H1 (cell line): ENCODE data around the gene AGR3. TPM values are rescaled to one million over a fixed set of nuclear protein-coding genes. Genes with fewer than 3 reads are reported as not detected.

ENCODE experiments used
- CTCF ChIA-PET: fragments of 300-600 bp; sonication (Branson Sonifier 250); formaldehyde crosslinking; loops from one replicate; lab custom pipeline; 2021; ENCODE audit not compliant: partially characterized antibody; lab: Charles Lee
- POLR2A ChIA-PET: fragments of 300-600 bp; sonication (Branson Sonifier 250); formaldehyde crosslinking; loops from one replicate; lab custom pipeline; 2021; ENCODE audit warnings: inconsistent platforms; ENCODE audit not compliant: partially characterized antibody; lab: Charles Lee
- DNase-seq, 2 experiments: peaks; one replicate each; pipeline versions ENCODE4 v3.0.0 to v3.0.0-alpha.2; 2010 to 2022; ENCODE audit warnings: low spot score in 2 of 2, low read depth in 1 of 2, mixed read lengths in 1 of 2
- FAIRE-seq: peaks from 2 replicates; lab custom pipeline; 2011; peaks lifted over from hg19 to GRCh38; lab: Jason Lieb, UNC
- H2AFZ ChIP-seq: 2 replicates; pipeline ENCODE4 v1.8.1; 2012; ENCODE audit warnings: low read length, inconsistent platforms
- H2AK5ac ChIP-seq: 2 replicates; pipeline ENCODE4 v1.6.1; 2013; ENCODE audit warnings: low read depth, low read length
- H2BK120ac ChIP-seq: replicated peaks from 2 replicates; pipeline ENCODE3; 2013; ENCODE audit warnings: low read depth, low read length, inconsistent platforms
- H2BK12ac ChIP-seq: 2 replicates; pipeline ENCODE4 v1.6.1; 2013; ENCODE audit warnings: low read depth, low read length
- H2BK15ac ChIP-seq: 2 replicates; pipeline ENCODE4 v1.6.1; 2013; ENCODE audit warnings: low read length
- H2BK20ac ChIP-seq: 2 replicates; pipeline ENCODE4 v1.6.1; 2013; ENCODE audit warnings: low read length
- H2BK5ac ChIP-seq: 2 replicates; pipeline ENCODE4 v1.6.1; 2013; ENCODE audit warnings: low read depth, low read length
- H3K14ac ChIP-seq: 2 replicates; pipeline ENCODE4 v1.6.1; 2013; ENCODE audit warnings: inconsistent platforms; ENCODE audit not compliant: insufficient read length
- H3K18ac ChIP-seq: 2 replicates; pipeline ENCODE4 v1.6.1; 2013; ENCODE audit warnings: low read length; ENCODE audit errors: extremely low read depth
- H3K23ac ChIP-seq: 2 replicates; pipeline ENCODE4 v1.6.1; 2013; ENCODE audit warnings: inconsistent platforms; ENCODE audit not compliant: insufficient read length
- H3K23me2 ChIP-seq: 2 replicates; pipeline ENCODE4 v1.6.1; 2013; ENCODE audit warnings: low read depth, low read length
- H3K27ac ChIP-seq: 2 replicates; pipeline ENCODE4 v1.6.1; 2011; ENCODE audit warnings: low read depth, low read length, inconsistent platforms
- H3K27me3 ChIP-seq, 4 experiments: replicated peaks in 1 of 4; 1 replicate in 1 of 4; 2 replicates in 3 of 4; pipeline versions ENCODE4 v1.6.1 to v1.8.1; 2011 to 2013; ENCODE audit warnings: low read length in 3 of 4, mild to moderate bottlenecking in 3 of 4, inconsistent platforms in 2 of 4, mixed read lengths in 2 of 4, moderate library complexity in 1 of 4; ENCODE audit not compliant: control insufficient read depth in 3 of 4, insufficient read depth in 3 of 4; ENCODE audit errors: extremely low read depth in 1 of 4
- H3K36me3 ChIP-seq, 4 experiments: 2 replicates each; pipeline versions ENCODE4 v1.6.1 to v1.8.1; 2011 to 2013; ENCODE audit warnings: mild to moderate bottlenecking in 4 of 4, low read length in 3 of 4, moderate library complexity in 2 of 4, control low read depth in 1 of 4, inconsistent platforms in 1 of 4; ENCODE audit not compliant: insufficient read depth in 4 of 4, control insufficient read depth in 2 of 4
- H3K4ac ChIP-seq: replicated peaks from 2 replicates; pipeline ENCODE3; 2013; ENCODE audit warnings: low read length, low read depth, mixed read lengths, inconsistent platforms; ENCODE audit not compliant: insufficient read length
- H3K4me1 ChIP-seq, 4 experiments: replicated peaks in 1 of 4; 1 replicate in 1 of 4; 2 replicates in 3 of 4; pipeline versions ENCODE4 v1.6.1 to v1.8.1; 2011 to 2013; ENCODE audit warnings: low read length in 3 of 4, inconsistent platforms in 2 of 4, mixed read lengths in 1 of 4; ENCODE audit not compliant: insufficient read depth in 4 of 4, control insufficient read depth in 3 of 4
- H3K4me2 ChIP-seq, 2 experiments: 2 replicates each; pipeline versions ENCODE4 v1.6.1 to v1.8.1; 2011 to 2013; ENCODE audit warnings: low read depth in 2 of 2, low read length in 2 of 2, control low read depth in 1 of 2, inconsistent platforms in 1 of 2, mild to moderate bottlenecking in 1 of 2; ENCODE audit not compliant: insufficient read depth in 1 of 2
- H3K4me3 ChIP-seq, 4 experiments: fragments of 200-600, 300-600 bp in 1 of 4; sonication (generic), shearing (Covaris generic), sonication (Bioruptor Twin) in 1 of 4; 2 replicates each; pipeline versions ENCODE4 v1.5.1 to v1.8.1; 2011 to 2016; ENCODE audit warnings: low read length in 4 of 4, low read depth in 3 of 4, control low read depth in 2 of 4, inconsistent platforms in 2 of 4, mild to moderate bottlenecking in 2 of 4, mixed read lengths in 1 of 4, moderate library complexity in 1 of 4; ENCODE audit not compliant: insufficient read depth in 2 of 4; ENCODE audit errors: extremely low read depth in 1 of 4
- H3K56ac ChIP-seq: replicated peaks from 2 replicates; pipeline ENCODE3; 2013; ENCODE audit warnings: low read depth, mild to moderate bottlenecking, mixed read lengths, low read length, inconsistent platforms; ENCODE audit not compliant: insufficient read length
- H3K79me1 ChIP-seq: 2 replicates; pipeline ENCODE4 v1.6.1; 2013; ENCODE audit warnings: low read depth, low read length, control low read depth
- H3K79me2 ChIP-seq, 2 experiments: 2 replicates each; pipeline versions ENCODE4 v1.6.1 to v1.8.1; 2012 to 2013; ENCODE audit warnings: low read length in 2 of 2, mild to moderate bottlenecking in 2 of 2, inconsistent platforms in 1 of 2; ENCODE audit not compliant: insufficient read depth in 2 of 2, control insufficient read depth in 1 of 2
- H3K9ac ChIP-seq, 4 experiments: replicated peaks in 1 of 4; 1 replicate in 1 of 4; 2 replicates in 3 of 4; pipeline versions ENCODE4 v1.6.1 to v1.8.1; 2011 to 2013; ENCODE audit warnings: low read depth in 3 of 4, low read length in 3 of 4, control low read depth in 2 of 4, mild to moderate bottlenecking in 2 of 4, moderate library complexity in 2 of 4, inconsistent platforms in 1 of 4; ENCODE audit errors: extremely low read depth in 1 of 4
- H3K9me3 ChIP-seq, 2 experiments: 2 replicates each; pipeline versions ENCODE4 v1.6.1 to v1.8.1; 2012 to 2013; ENCODE audit warnings: mild to moderate bottlenecking in 2 of 2, moderate library complexity in 2 of 2, control low read depth in 1 of 2, inconsistent platforms in 1 of 2, low read depth in 1 of 2, low read length in 1 of 2, mixed read lengths in 1 of 2; ENCODE audit not compliant: insufficient read depth in 2 of 2
- H4K20me1 ChIP-seq, 2 experiments: replicated peaks in 1 of 2; 2 replicates each; pipeline versions ENCODE3 to v1.8.1; 2011 to 2013; ENCODE audit warnings: inconsistent platforms in 2 of 2, low read length in 2 of 2, mild to moderate bottlenecking in 1 of 2; ENCODE audit not compliant: insufficient read depth in 2 of 2, control insufficient read depth in 1 of 2
- H4K5ac ChIP-seq: 2 replicates; pipeline ENCODE4 v1.6.1; 2013; ENCODE audit warnings: low read length, low read depth, mixed read lengths, inconsistent platforms; ENCODE audit not compliant: insufficient read length
- H4K8ac ChIP-seq: 2 replicates; pipeline ENCODE4 v1.8.0; 2013; ENCODE audit warnings: mild to moderate bottlenecking, moderate library complexity, low read length, inconsistent platforms; ENCODE audit not compliant: insufficient read depth; ENCODE audit errors: extremely low read depth
- H4K91ac ChIP-seq: replicated peaks from 2 replicates; pipeline ENCODE3; 2013; ENCODE audit warnings: low read length, mixed read lengths, inconsistent platforms; ENCODE audit not compliant: insufficient read length
- CBX8 ChIP-seq: fragments of 300-800, 300-1000 bp; sonication (generic); IDR thresholded peaks from 2 replicates; pipeline ENCODE4 v1.7.1; 2016; ENCODE audit warnings: low read depth, low read length, borderline replicate concordance
- CEBPB ChIP-seq: IDR thresholded peaks from 2 replicates; pipeline ENCODE4 v1.6.1; 2012; ENCODE audit warnings: low read depth, low read length
- E2F6 ChIP-seq: IDR thresholded peaks from 2 replicates; pipeline ENCODE4 v1.6.1; 2012; ENCODE audit warnings: inconsistent platforms
- GABPA ChIP-seq: IDR thresholded peaks from 2 replicates; pipeline ENCODE4 v1.6.1; 2011; ENCODE audit warnings: mild to moderate bottlenecking, low read length, moderate library complexity, borderline replicate concordance; ENCODE audit not compliant: insufficient read depth
- JUN ChIP-seq: IDR thresholded peaks from 2 replicates; pipeline ENCODE4 v1.6.1; 2011; ENCODE audit warnings: low read depth, mild to moderate bottlenecking, improper control_type of control experiment, low read length
- KDM4A ChIP-seq: IDR thresholded peaks from one replicate; pipeline ENCODE4 v1.7.1; 2012; ENCODE audit warnings: low read depth, mild to moderate bottlenecking, moderate library complexity, low read length, inconsistent platforms; ENCODE audit not compliant: severe bottlenecking
- NANOG ChIP-seq: IDR thresholded peaks from 2 replicates; pipeline ENCODE4 v1.6.1; 2011; ENCODE audit warnings: low read length, low read depth, mild to moderate bottlenecking, inconsistent platforms; ENCODE audit not compliant: insufficient read depth, poor library complexity, severe bottlenecking
- POLR2A ChIP-seq, 2 experiments: IDR thresholded peaks; 1 replicate in 1 of 2; 2 replicates in 1 of 2; pipeline ENCODE4 v1.6.1; 2011; ENCODE audit warnings: low read depth in 2 of 2, low read length in 2 of 2, mild to moderate bottlenecking in 2 of 2; ENCODE audit errors: control extremely low read depth in 1 of 2
- POLR2AphosphoS5 ChIP-seq: IDR thresholded peaks from 2 replicates; pipeline ENCODE4 v1.6.1; 2011; ENCODE audit warnings: low read depth, low read length
- RAD21 ChIP-seq, 2 experiments: IDR thresholded peaks in 1 of 2; conservative IDR thresholded peaks in 1 of 2; 2 replicates each; pipeline ENCODE4 v1.6.1; 2011; ENCODE audit warnings: low read depth in 2 of 2, low read length in 2 of 2, improper control_type of control experiment in 1 of 2, inconsistent platforms in 1 of 2, mild to moderate bottlenecking in 1 of 2, moderate library complexity in 1 of 2
- RBBP5 ChIP-seq: IDR thresholded peaks from 2 replicates; pipeline ENCODE4 v1.7.1; 2012; ENCODE audit warnings: low read depth, mild to moderate bottlenecking, inconsistent platforms, low read length, moderate library complexity, borderline replicate concordance
- RXRA ChIP-seq: IDR thresholded peaks from 2 replicates; pipeline ENCODE4 v1.6.1; 2011; ENCODE audit warnings: low read depth, mild to moderate bottlenecking, low read length, moderate library complexity; ENCODE audit not compliant: insufficient read depth
- SIX5 ChIP-seq: IDR thresholded peaks from 2 replicates; pipeline ENCODE4 v1.6.1; 2011; ENCODE audit warnings: mild to moderate bottlenecking, low read depth, low read length
- TAF7 ChIP-seq: optimal IDR thresholded peaks from 2 replicates; pipeline ENCODE3; 2011; ENCODE audit warnings: low read depth, mild to moderate bottlenecking, inconsistent platforms, low read length, moderate library complexity, borderline replicate concordance
- WGBS, 2 experiments: shearing (Covaris generic) in 1 of 2; methylation state at CpG; one replicate each; pipeline versions ENCODE4 v1.1.6 to v1.1.7; 2013 to 2015; ENCODE audit warnings: low lambda C conversion rate in 2 of 2, mixed read lengths in 2 of 2, inconsistent platforms in 1 of 2, low coverage in 1 of 2, missing lambda C conversion rate in 1 of 2; ENCODE audit not compliant: insufficient replicate concordance in 2 of 2, insufficient coverage in 1 of 2, insufficient read length in 1 of 2; ENCODE audit errors: extremely low coverage in 1 of 2, missing lambda C conversion rate in 1 of 2; 5-methylcytosine and 5-hydroxymethylcytosine counted together
- polyA plus RNA-seq, 7 experiments: library from polyadenylated mRNA; depleted of rRNA in 3 of 7; stranded (reverse) in 5 of 7; unstranded in 2 of 7; fragments of >200 nt in 5 of 7; fragments of 200-250 nt in 2 of 7; gene quantifications; 1 replicate in 5 of 7; 2 replicates in 1 of 7; 4 replicates in 1 of 7; pipeline versions ENCODE4 v1.2.1 to v1.2.3, GENCODE V29; 2011 to 2013; ENCODE audit warnings: missing spikeins in 2 of 7, mixed read lengths in 2 of 7
- total RNA-seq: library from RNA; stranded (reverse); fragmentation: NEBNext Ultra II Directional; extraction: Animal tissue kit (Norgen Biotek cat#: 25700); gene quantifications from 2 replicates; pipeline ENCODE4 v1.2.1, GENCODE V29; 2021

AGR3 gene
- total and polyA plus RNA-seq, 2 of the 8 experiments (the other 6 are each of a cell fraction or from before 2014, with no cell fraction given), result not detected

GRCh38 chr7:16810573-16810972 is 71.2 kb downstream of the AGR3 start:
- H4K8ac ChIP-seq, result no peak overlapping the region
- no peak for FAIRE-seq
- no peaks in the 10 kb centered on the region for H3K79me1 ChIP-seq
- no peak for DNase-seq
- ChIA-PET CTCF (interaction anchor here (2.2 kb wide), 1 partner anchor 10 kb away, joined by 16 read pairs; no protein-coding TSS in a partner anchor), POLR2A (no interaction called here)
- no peak overlapping the region for H3K18ac ChIP-seq
- no peaks in the 10 kb centered on the region for H4K20me1 ChIP-seq
- H2BK5ac ChIP-seq, result no peak overlapping the region
- no peak overlapping the region for H2BK120ac ChIP-seq
- no peak overlapping the region for H2BK20ac ChIP-seq
- no peak overlapping the region for H2AK5ac ChIP-seq
- no peak overlapping the region for H2BK15ac ChIP-seq
- no peak overlapping the region for H2BK12ac ChIP-seq
- no peaks in the 10 kb centered on the region for H3K23me2 ChIP-seq
- H3K9me3 ChIP-seq, result no peaks in the 10 kb centered on the region
- H3K27me3 ChIP-seq, result no peaks in the 10 kb centered on the region
- no peak overlapping the region for H3K4me2 ChIP-seq
- 88% methylated on average over 5 of the region's 5 CpGs; no CpG with 5 or more reads in 1 of the 2 experiments for WGBS, 2 experiments
- H3K79me2 ChIP-seq, result no peaks in the 10 kb centered on the region
- no peaks in the 10 kb centered on the region for H3K4me1 ChIP-seq
- H3K56ac ChIP-seq, result no peak overlapping the region
- H3K36me3 ChIP-seq, result no peaks in the 10 kb centered on the region
- no peak overlapping the region for H3K27ac ChIP-seq
- no peak overlapping the region for H3K23ac ChIP-seq
- H3K9ac ChIP-seq, result no peak overlapping the region
- no peak overlapping the region for H4K91ac ChIP-seq
- H3K14ac ChIP-seq, result no peak overlapping the region
- no peak overlapping the region for H4K5ac ChIP-seq
- no peak overlapping the region for H3K4me3 ChIP-seq
- H2AFZ ChIP-seq, result no peak overlapping the region
- no peak overlapping the region for H3K4ac ChIP-seq
- no peak for TF ChIP-seq NANOG
- no peak for TF ChIP-seq E2F6
- TF ChIP-seq KDM4A, result no peak
- no peak for TF ChIP-seq JUN
- no peak for TF ChIP-seq RBBP5
- TF ChIP-seq CEBPB, result no peak
- TF ChIP-seq POLR2A (IDR thresholded peaks at IDR 0.05; ENCODE audit: control extremely low read depth in 1 of 2, low read depth in 2 of 2, low read length in 2 of 2), result no peak
- TF ChIP-seq RXRA, result no peak
- no peak for TF ChIP-seq SIX5
- TF ChIP-seq RAD21 (IDR thresholded peaks at IDR 0.05 in 1 of 2, conservative IDR thresholded peaks at IDR 0.05 in 1 of 2; ENCODE audit: low read depth in 2 of 2, low read length in 2 of 2), result no peak
- TF ChIP-seq POLR2AphosphoS5, result no peak
- TF ChIP-seq CBX8, result no peak
- no peak for TF ChIP-seq TAF7
- TF ChIP-seq GABPA, result no peak
